ENCODE results near the gene DUSP1.
"Not testable (repeated sequence)": the region's sequence is repeated elsewhere in the genome, so short reads cannot be mapped to it uniquely, and the experiment has no call there.

DUSP1 gene, protein sequence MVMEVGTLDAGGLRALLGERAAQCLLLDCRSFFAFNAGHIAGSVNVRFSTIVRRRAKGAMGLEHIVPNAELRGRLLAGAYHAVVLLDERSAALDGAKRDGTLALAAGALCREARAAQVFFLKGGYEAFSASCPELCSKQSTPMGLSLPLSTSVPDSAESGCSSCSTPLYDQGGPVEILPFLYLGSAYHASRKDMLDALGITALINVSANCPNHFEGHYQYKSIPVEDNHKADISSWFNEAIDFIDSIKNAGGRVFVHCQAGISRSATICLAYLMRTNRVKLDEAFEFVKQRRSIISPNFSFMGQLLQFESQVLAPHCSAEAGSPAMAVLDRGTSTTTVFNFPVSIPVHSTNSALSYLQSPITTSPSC

DNA sequence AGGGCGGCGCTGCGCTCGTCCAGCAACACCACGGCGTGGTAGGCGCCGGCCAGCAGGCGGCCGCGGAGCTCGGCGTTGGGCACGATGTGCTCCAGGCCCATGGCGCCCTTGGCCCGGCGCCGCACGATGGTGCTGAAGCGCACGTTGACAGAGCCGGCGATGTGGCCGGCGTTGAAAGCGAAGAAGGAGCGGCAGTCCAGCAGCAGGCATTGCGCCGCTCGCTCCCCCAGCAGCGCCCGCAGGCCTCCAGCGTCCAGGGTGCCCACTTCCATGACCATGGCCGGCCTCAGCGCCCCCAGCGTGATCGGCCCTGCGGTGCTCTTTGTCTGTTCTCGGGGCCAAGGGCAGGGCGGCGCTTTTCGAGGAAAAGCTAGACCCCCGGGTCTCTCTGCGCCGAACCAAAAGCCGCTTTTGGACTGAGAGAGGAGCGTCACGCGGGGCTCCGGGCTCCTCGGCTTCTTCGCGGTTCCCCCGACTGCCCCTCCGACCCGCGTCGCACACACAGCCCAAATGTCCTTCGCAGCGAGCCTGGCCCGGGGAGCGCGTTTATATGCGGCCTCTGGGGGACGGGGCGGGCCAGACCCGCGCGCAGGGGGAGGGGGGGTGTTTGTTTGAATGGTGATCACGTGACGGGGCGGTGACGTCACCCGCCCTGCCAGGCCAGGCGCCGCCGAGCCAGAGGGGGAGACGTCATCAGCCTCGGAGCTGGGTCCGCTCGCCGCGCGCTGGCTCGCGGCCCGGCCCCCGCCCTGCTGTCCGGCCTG, at the start of gene DUSP1:
Gene DUSP1, minus strand, starts transcription at position 521 of the 764 bp plus-strand sequence. Its CDS starts 243 bp downstream, at position 278.
- peak; percentile 99 for DNase-seq (ENCODE audit: low spot score)

DNA sequence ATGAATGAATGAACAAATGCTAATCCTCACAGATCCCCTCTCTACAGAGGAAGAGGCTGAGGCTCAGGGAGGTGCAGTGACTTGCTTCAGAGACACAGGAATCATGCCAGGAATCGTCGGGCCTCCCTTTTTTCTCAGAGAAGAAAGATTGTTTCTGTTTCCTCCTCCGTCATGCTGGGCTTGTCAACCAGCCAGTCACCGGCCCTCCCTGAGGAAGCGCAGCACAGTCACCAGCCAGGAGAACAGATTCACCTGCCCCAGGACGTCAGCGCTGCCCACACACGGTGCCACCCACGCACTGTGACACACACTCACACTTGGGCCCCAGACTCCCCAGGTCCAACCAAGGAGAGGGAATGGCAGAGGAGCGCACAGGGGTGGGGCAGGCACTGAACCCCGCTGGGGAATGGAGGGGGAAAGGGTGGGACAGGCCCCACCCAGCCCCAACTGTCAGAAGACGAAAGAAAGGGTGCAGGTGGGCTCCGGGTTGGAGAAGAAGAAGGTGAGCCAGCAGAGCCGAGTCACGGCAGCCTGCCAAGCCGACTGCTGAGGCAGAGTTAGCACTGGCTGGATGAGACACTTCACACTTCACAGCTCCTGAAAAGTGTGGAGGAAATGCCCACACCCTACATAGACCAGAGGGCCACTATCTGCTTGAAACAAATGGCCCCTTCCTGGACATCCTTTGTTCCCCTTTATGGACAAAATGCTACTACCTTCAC, 49.2 kb upstream of the DUSP1 start:
- DNase-seq (ENCODE audit: low spot score) = no peak

GRCh38 chr5:172819569-172819968, 48.6 kb upstream of the DUSP1 start:
- DNase-seq (ENCODE audit: low spot score) = no peak

GRCh38 chr5:172818081-172818480, 47.1 kb upstream of the DUSP1 start:
- DNase-seq (ENCODE audit: low spot score) = no peak

GRCh38 chr5:172817664-172818063, 46.7 kb upstream of the DUSP1 start:
- no peak for DNase-seq (ENCODE audit: low spot score)

- no peak for DNase-seq (ENCODE audit: low spot score)
Observed at GRCh38 chr5:172816925-172817562, 46.0 kb upstream of the DUSP1 start.

GRCh38 chr5:172815631-172816030, 44.6 kb upstream of the DUSP1 start:
- no peak for DNase-seq (ENCODE audit: low spot score)

DNA sequence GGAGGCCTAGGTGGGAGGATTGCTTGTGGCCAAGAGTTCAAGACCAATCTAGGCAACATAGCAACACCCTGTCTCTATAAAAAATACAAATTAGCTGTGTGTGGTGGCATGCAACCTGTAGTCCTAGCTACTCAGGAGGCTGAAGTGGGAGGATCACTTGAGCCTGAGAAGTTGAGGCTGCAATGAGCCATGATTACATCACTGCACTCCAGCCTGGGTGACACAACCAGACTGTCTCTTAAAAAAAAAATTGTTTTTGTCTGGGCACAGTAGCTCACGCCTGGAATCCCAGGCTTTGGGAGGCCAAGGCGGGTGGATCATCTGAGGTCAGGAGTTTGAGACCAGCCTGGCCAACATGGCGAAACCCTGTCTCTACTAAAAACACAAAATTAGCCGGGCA, 40.0 kb upstream of the DUSP1 start:
- DNase-seq (ENCODE audit: low spot score) = not testable (repeated sequence)

GRCh38 chr5:172809774-172810173, 38.8 kb upstream of the DUSP1 start:
- DNase-seq (ENCODE audit: low spot score) = no peak

- no peak for DNase-seq (ENCODE audit: low spot score)
Observed at GRCh38 chr5:172807766-172808311, 36.8 kb upstream of the DUSP1 start.

DNA sequence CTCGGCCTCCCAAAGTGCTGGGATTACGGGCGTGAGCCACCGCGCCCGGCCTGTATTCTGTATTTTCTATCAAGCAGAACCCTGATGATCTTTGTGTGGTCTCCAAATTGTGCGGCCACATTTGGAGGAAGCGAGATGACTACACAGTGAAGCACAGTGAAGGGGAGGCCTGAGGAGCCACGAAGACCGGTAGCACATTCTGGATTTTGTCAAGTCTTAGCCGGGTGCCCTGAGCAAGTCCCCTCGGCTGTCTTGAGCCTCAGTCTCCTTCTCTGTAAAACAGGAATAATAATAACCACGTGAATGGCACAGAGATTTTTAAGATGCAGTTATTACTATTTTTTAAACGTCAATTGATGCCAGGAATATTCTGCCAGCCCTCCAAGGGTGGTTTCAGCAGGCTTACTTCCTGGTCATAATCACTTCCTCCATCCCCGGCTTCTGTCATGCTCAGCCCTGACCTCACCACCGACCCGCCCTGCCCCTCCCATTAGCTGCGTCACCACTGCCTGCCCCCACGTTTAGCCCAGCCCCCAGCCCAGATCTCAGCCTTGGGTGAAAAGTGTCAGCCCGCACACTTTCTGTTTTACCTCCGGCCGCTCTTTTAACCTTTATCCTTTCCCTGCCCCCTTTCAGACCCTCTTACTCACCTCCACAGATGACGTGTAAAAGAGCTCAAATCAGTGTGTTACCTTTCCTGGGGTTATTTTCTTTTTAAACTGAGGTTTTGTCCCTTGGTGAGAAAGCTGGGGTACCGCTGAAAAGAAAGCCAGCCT, 36.1 kb upstream of the DUSP1 start:
- DNase-seq (ENCODE audit: low spot score) = peak; percentile 77

DNA sequence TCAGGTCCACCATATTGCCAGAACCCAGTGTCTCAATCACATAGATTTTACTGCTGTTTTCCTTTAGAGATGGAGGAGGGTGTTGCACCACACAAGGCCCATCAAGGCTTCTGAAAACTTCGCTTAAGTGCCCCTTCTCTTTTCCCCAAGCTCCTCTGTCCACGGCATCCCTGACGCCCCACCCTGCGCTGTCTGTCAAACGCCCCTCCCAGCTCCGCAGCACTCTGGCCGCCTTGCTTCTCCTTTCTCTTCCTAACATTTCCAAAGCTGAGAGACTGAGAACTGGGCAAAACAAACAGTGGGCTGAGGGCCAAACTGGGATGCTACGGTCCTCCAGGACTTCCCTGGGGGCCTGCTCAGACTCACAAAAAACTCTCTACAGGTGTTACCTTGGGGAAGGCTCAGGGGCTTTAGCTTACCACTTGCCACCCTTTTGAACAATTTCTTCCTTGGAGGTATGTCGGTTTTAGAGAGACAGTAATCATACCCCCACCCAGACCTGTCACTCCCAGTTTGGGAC, 34.8 kb upstream of the DUSP1 start:
- DNase-seq (ENCODE audit: low spot score) = no peak

DNA sequence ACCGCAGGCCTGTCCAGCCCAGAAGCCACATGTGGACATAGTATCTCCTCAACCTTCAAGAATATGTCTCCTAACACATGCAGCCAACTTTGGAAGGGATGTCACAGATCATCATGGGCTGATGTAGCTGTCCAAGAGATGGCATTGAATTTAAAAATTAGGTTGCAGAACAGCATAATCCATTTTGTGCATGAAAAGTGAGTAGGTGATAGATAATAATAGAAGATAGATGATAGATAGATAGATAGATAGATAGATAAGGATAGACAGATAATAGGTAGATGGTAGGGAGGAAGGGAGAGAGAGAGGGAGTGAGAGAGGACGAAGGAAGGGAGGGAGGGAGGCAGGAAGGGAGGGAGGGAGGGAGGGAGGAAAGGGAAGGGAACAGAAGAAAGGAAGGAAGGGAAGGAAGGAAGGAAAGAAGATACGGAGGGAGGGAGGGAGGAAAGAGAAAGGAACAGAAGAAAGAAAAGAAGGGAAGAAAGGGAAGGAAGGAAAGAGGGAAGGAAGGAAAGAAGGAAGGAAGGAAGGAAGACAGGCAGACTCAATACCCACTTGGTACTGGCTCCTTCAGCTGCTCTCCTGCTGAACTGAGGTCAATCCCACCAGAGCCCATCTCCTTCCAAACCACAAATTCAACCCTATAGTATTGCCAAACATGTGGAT, 34.2 kb upstream of the DUSP1 start:
- DNase-seq (ENCODE audit: low spot score) = no peak

- DNase-seq (ENCODE audit: low spot score) = no peak
Observed at GRCh38 chr5:172802567-172803176, 31.7 kb upstream of the DUSP1 start.

DNA sequence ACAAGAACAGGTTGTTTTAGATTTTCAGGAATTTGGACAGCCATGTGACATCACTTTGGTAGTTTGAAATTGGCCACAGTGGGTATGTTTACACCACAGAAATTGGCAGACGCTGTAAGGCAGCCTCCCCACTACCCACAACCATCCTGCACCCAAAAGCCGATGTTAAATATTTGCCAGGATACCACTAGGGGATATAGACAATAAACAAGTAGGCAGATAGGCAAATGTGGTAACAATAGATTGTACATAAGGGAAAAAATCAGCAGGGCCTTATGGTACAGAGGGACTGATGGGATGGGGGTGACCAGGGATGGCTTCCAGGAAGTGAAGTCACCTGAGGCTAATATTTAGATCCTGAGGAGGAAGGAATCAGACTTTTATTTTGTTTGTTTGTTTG, 31.1 kb upstream of the DUSP1 start:
- no peak for DNase-seq (ENCODE audit: low spot score)

GRCh38 chr5:172801179-172801671, 30.2 kb upstream of the DUSP1 start:
- no peak for DNase-seq (ENCODE audit: low spot score)

GRCh38 chr5:172800088-172800551, 29.1 kb upstream of the DUSP1 start:
- peak; percentile 82 for DNase-seq (ENCODE audit: low spot score)

- no peak for DNase-seq (ENCODE audit: low spot score)
Observed at GRCh38 chr5:172799416-172799815, 28.4 kb upstream of the DUSP1 start.

DNA sequence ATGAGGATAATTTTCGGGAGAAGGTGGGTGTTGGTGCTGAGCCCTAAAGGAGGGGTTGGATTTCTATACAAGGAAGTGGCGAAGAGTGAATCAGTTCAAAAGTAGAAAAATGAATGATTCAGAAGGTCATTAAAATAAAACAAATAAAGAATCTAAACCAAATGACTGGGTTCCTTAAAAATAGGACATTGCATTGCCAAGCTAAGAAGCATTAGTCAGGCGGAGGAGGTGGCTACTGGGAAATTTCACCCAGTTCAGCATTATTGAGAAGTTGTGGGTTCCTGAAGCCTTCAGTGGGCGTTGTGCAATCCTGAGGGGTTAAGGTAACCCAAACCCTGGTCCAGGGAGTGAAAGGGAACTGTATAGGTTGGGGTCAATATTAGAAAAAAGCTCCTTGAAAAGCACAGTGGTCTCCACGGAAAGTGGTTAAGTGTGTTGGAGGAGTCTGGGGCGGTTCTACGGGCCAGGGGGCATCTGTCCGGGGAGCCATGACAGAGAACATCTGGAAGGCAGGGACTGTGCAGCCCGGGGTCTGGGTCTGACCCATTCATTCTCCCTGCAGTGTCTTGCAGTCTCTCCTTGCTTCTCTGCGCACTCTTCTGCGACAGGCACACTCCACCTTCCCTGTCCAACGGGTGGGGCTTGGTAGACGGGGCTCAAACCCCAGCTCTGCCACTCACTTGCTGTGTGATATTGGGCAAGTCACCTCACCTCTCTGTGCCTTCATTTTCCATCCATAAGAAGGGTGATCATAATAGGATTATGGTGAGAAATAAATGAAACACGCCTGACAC, 27.6 kb upstream of the DUSP1 start:
- DNase-seq (ENCODE audit: low spot score) = peak; percentile 56

Measured in Ammon's horn (tissue), 1 donor.